Measurements from ENCODE around the gene NPIPB4.
"Not testable (repeated sequence)": the region's sequence is repeated elsewhere in the genome, so short reads cannot be mapped to it uniquely, and the experiment has no call there.

GRCh38 chr16:21898998-21899397 lies 41.4 kb upstream of the NPIPB4 start:
- not testable (repeated sequence) for TF ChIP-seq CTCF (IDR thresholded peaks at IDR 0.05; ENCODE audit: poor library complexity); EZH2 (IDR thresholded peaks at IDR 0.05; ENCODE audit: borderline replicate concordance)
